GM10847 (cell line): ENCODE data around the gene APC2.

ENCODE experiments used
- POLR2A ChIP-seq: IDR thresholded peaks from 2 replicates; pipeline ENCODE4 v1.6.1; 2011; ENCODE audit not compliant: insufficient read length; ENCODE audit errors: extremely low read depth

APC2 gene

GRCh38 chr19:1410136-1410786, 39.7 kb upstream of the APC2 start:
- TF ChIP-seq POLR2A, result no peak

- no peak for TF ChIP-seq POLR2A
Measured at GRCh38 chr19:1410789-1411188, 39.1 kb upstream of the APC2 start.

GRCh38 chr19:1411255-1412191, 38.4 kb upstream of the APC2 start:
- TF ChIP-seq POLR2A, result no peak

GRCh38 chr19:1412323-1412923, 37.5 kb upstream of the APC2 start:
- no peak for TF ChIP-seq POLR2A

GRCh38 chr19:1412995-1413800, 36.7 kb upstream of the APC2 start:
- no peak for TF ChIP-seq POLR2A

- no peak for TF ChIP-seq POLR2A
Measured at GRCh38 chr19:1416014-1416841, 33.7 kb upstream of the APC2 start.

GRCh38 chr19:1417145-1417544, 32.8 kb upstream of the APC2 start:
- no peak for TF ChIP-seq POLR2A

GRCh38 chr19:1417681-1418495, 32.0 kb upstream of the APC2 start:
- no peak for TF ChIP-seq POLR2A

- no peak for TF ChIP-seq POLR2A
Measured at GRCh38 chr19:1418496-1418775, 31.5 kb upstream of the APC2 start.

GRCh38 chr19:1418951-1419738, 30.8 kb upstream of the APC2 start:
- no peak for TF ChIP-seq POLR2A

GRCh38 chr19:1420590-1420989, 29.3 kb upstream of the APC2 start:
- no peak for TF ChIP-seq POLR2A

- TF ChIP-seq POLR2A, result no peak
Measured at GRCh38 chr19:1421218-1421957, 28.5 kb upstream of the APC2 start.

- no peak for TF ChIP-seq POLR2A
Measured at GRCh38 chr19:1421958-1422305, 28.0 kb upstream of the APC2 start.

GRCh38 chr19:1422360-1422759, 27.6 kb upstream of the APC2 start:
- TF ChIP-seq POLR2A, result no peak
